Measurements from ENCODE around the gene ERAL1.
A peak's percentile ranks its signal among the peaks of the same experiment; 100 is the strongest.
"Not testable (repeated sequence)": the region's sequence is repeated elsewhere in the genome, so short reads cannot be mapped to it uniquely, and the experiment has no call there.

Gene ERAL1

GRCh38 chr17:28854457-28855335 is at the start of gene ERAL1:
Gene ERAL1, plus strand, starts transcription at chr17:28855016. Its CDS starts 19 bp downstream, at chr17:28855035.
- peak; percentile 86 for DNase-seq

GRCh38 chr17:28807925-28808634 is 46.7 kb upstream of the ERAL1 start:
- DNase-seq, result no peak

- no peak for DNase-seq
These were observed 44.4 kb upstream of the ERAL1 start for GRCh38 chr17:28810437-28810836.

GRCh38 chr17:28811651-28812090 is 43.1 kb upstream of the ERAL1 start:
- DNase-seq, result no peak

GRCh38 chr17:28812091-28812747 is 42.6 kb upstream of the ERAL1 start:
- DNase-seq, result peak; percentile 97

- no peak for DNase-seq
These were observed 42.0 kb upstream of the ERAL1 start for GRCh38 chr17:28812748-28813377.

- DNase-seq, result no peak
These were observed 38.3 kb upstream of the ERAL1 start for GRCh38 chr17:28816540-28816939.

GRCh38 chr17:28818819-28819221 is 36.0 kb upstream of the ERAL1 start:
- DNase-seq, result no peak

GRCh38 chr17:28819582-28819981 is 35.2 kb upstream of the ERAL1 start:
- no peak for DNase-seq

GRCh38 chr17:28827672-28828071 is 27.1 kb upstream of the ERAL1 start:
- no peak for DNase-seq

GRCh38 chr17:28828294-28829040 is 26.3 kb upstream of the ERAL1 start:
- DNase-seq, result no peak

- DNase-seq, result no peak
These were observed 20.4 kb upstream of the ERAL1 start for GRCh38 chr17:28834420-28834819.

GRCh38 chr17:28836541-28836940 is 18.3 kb upstream of the ERAL1 start:
- not testable (repeated sequence) for DNase-seq

- DNase-seq, result no peak
These were observed 15.6 kb upstream of the ERAL1 start for GRCh38 chr17:28839221-28839620.

GRCh38 chr17:28841901-28842281 is 12.9 kb upstream of the ERAL1 start:
- no peak for DNase-seq

GRCh38 chr17:28842282-28843012 is 12.4 kb upstream of the ERAL1 start, which contains the start of gene FAM222B:
Gene FAM222B, minus strand, starts transcription at chr17:28842790. Its CDS starts 76,123 bp downstream, at chr17:28766667.
- DNase-seq, result peak; percentile 89

- no peak for DNase-seq
These were observed 11.0 kb upstream of the ERAL1 start for GRCh38 chr17:28843816-28844148.

- DNase-seq, result peak; percentile 17
These were observed 8.6 kb upstream of the ERAL1 start for GRCh38 chr17:28846231-28846630.

GRCh38 chr17:28846699-28847098 is 8.1 kb upstream of the ERAL1 start:
- not testable (repeated sequence) for DNase-seq

- DNase-seq, result peak; percentile 59
These were observed 6.1 kb upstream of the ERAL1 start for GRCh38 chr17:28848667-28849066.

- no peak for DNase-seq
These were observed 5.5 kb upstream of the ERAL1 start for GRCh38 chr17:28849281-28849680.

- no peak for DNase-seq
These were observed 1.5 kb upstream of the ERAL1 start for GRCh38 chr17:28853295-28853694.

Data from activated naive CD4-positive, alpha-beta T cell treated with Interleukin-2 at 50 U/mL for 16 hours (primary cell).